B cell (primary cell): ENCODE data around the gene GUCY1A1. TPM values are rescaled to one million over a fixed set of nuclear protein-coding genes. Genes with fewer than 3 reads are reported as not detected.
A peak's percentile ranks its signal among the peaks of the same experiment; 100 is the strongest.

Source experiments
- ATAC-seq: fragments of 200-7000 bp; cut with Tn5 transposase; one replicate; pipeline ENCODE4 v1.10.0; 2021; ENCODE audit warnings: low read depth, mild to moderate bottlenecking, moderate number of reproducible peaks, moderate library complexity
- CTCF ChIA-PET: fragments of 350-600 bp; sonication (Branson Sonifier 250); formaldehyde crosslinking; loops from one replicate; lab custom pipeline; 2021; ENCODE audit warnings: antibody characterized with exemption, inconsistent platforms; lab: Charles Lee
- POLR2A ChIA-PET: fragments of 350-600 bp; sonication (Branson Sonifier 250); formaldehyde crosslinking; loops from one replicate; lab custom pipeline; 2021; ENCODE audit warnings: antibody characterized with exemption; lab: Charles Lee
- DNase-seq: peaks from one replicate; pipeline ENCODE4 v3.0.0; 2013
- H2AFZ ChIP-seq: 2 replicates; pipeline ENCODE4 v1.6.1; 2012; ENCODE audit warnings: mild to moderate bottlenecking, low read depth, low read length; ENCODE audit not compliant: insufficient read depth, poor library complexity, severe bottlenecking
- H3K27ac ChIP-seq, 2 donors: 1 replicate in 1 of 2; 2 replicates in 1 of 2; pipeline ENCODE4 v1.5.1; 2012 to 2013; ENCODE audit warnings: low read length in 2 of 2, mild to moderate bottlenecking in 2 of 2, moderate library complexity in 1 of 2
- H3K27me3 ChIP-seq, 4 experiments: fragments of 200-600 bp in 1 of 4; sonication (generic) in 1 of 4; replicated peaks in 1 of 4; 1 replicate in 2 of 4; 2 replicates in 2 of 4; pipeline versions ENCODE4 v1.6.1 to v1.7.0; 2013 to 2016; ENCODE audit warnings: low read length in 3 of 4, mild to moderate bottlenecking in 2 of 4, mixed read lengths in 1 of 4, moderate library complexity in 1 of 4; ENCODE audit not compliant: insufficient read depth in 4 of 4, control insufficient read depth in 3 of 4; ENCODE audit errors: control extremely low read depth in 1 of 4
- H3K36me3 ChIP-seq, 2 experiments: replicated peaks in 1 of 2; 1 replicate in 1 of 2; 2 replicates in 1 of 2; pipeline versions ENCODE4 v1.6.1 to v1.7.1; 2013; ENCODE audit warnings: low read length in 1 of 2; ENCODE audit not compliant: insufficient read depth in 2 of 2, control insufficient read depth in 1 of 2; ENCODE audit errors: control extremely low read depth in 1 of 2, extremely low read depth in 1 of 2
- H3K4me1 ChIP-seq, 2 donors: fragments of 200-600 bp in 1 of 2; sonication (generic) in 1 of 2; 1 replicate in 1 of 2; 2 replicates in 1 of 2; pipeline versions ENCODE4 v1.5.1 to v1.6.1; 2013 to 2017; ENCODE audit warnings: low read length in 2 of 2; ENCODE audit not compliant: control insufficient read depth in 2 of 2, insufficient read depth in 2 of 2
- H3K4me2 ChIP-seq: replicated peaks from 2 replicates; pipeline ENCODE3; 2012; ENCODE audit warnings: mild to moderate bottlenecking, low read depth, low read length; ENCODE audit not compliant: poor library complexity, severe bottlenecking
- H3K4me3 ChIP-seq, 5 experiments: fragments of 200-600 bp in 1 of 5; sonication (generic) in 1 of 5; 1 replicate in 3 of 5; 2 replicates in 2 of 5; pipeline versions ENCODE4 v1.5.1 to v1.7.0; 2011 to 2016; ENCODE audit warnings: low read length in 4 of 5, mild to moderate bottlenecking in 4 of 5, low read depth in 2 of 5, control low read depth in 1 of 5, moderate library complexity in 1 of 5; ENCODE audit not compliant: insufficient read depth in 1 of 5; ENCODE audit errors: control extremely low read depth in 1 of 5, extremely low read depth in 1 of 5
- H3K79me2 ChIP-seq: fragments of 200-600 bp; sonication (generic); one replicate; pipeline ENCODE4 v1.6.0; 2016; ENCODE audit warnings: low read length; ENCODE audit not compliant: control insufficient read depth, insufficient read depth
- H3K9ac ChIP-seq: fragments of 200-600 bp; sonication (generic); 2 replicates; pipeline ENCODE4 v1.6.1; 2017; ENCODE audit warnings: mild to moderate bottlenecking, low read length, moderate library complexity
- H3K9me3 ChIP-seq, 3 donors: one replicate each; pipeline versions ENCODE4 v1.6.1 to v1.7.1; 2013; ENCODE audit warnings: low read length in 2 of 3; ENCODE audit not compliant: control insufficient read depth in 2 of 3, insufficient read depth in 1 of 3; ENCODE audit errors: control extremely low read depth in 1 of 3
- H4K20me1 ChIP-seq: 2 replicates; pipeline ENCODE4 v1.6.0; 2012; ENCODE audit warnings: mild to moderate bottlenecking, low read length; ENCODE audit not compliant: insufficient read depth, control insufficient read depth, poor library complexity, severe bottlenecking
- H3K27ac Mint-ChIP-seq: one replicate; pipeline ENCODE4 v1.8.0; 2021; ENCODE audit warnings: mixed read lengths
- H3K27me3 Mint-ChIP-seq: one replicate; pipeline ENCODE4 v1.8.0; 2021; ENCODE audit warnings: mixed read lengths
- H3K4me1 Mint-ChIP-seq: one replicate; pipeline ENCODE4 v1.8.0; 2021; ENCODE audit warnings: mixed read lengths
- H3K4me3 Mint-ChIP-seq: one replicate; pipeline ENCODE4 v1.8.0; 2021; ENCODE audit warnings: mixed read lengths
- H3K9me3 Mint-ChIP-seq: one replicate; pipeline ENCODE4 v1.8.0; 2022; ENCODE audit warnings: mixed read lengths; ENCODE audit not compliant: insufficient read depth
- CTCF ChIP-seq: fragments of 200-600 bp; IDR thresholded peaks from one replicate; pipeline ENCODE4 v1.8.0; 2022; ENCODE audit warnings: antibody characterized with exemption, mild to moderate bottlenecking
- EZH2 ChIP-seq: IDR thresholded peaks from 2 replicates; pipeline ENCODE4 v1.6.1; 2012; ENCODE audit warnings: borderline replicate concordance, low read depth, mild to moderate bottlenecking, moderate library complexity, low read length; ENCODE audit not compliant: insufficient read depth, poor library complexity, severe bottlenecking
- WGBS: methylation state at CpG from one replicate; pipeline ENCODE4 v1.1.5; 2013; ENCODE audit warnings: missing lambda C conversion rate; ENCODE audit not compliant: insufficient coverage; 5-methylcytosine and 5-hydroxymethylcytosine counted together
- intact Hi-C: fragments of 100-400 bp; cut with micrococcal nuclease; formaldehyde crosslinking; loops from one replicate; pipeline ENCODE4 v1.10.0; 2022
- polyA plus RNA-seq: library from polyadenylated mRNA; depleted of rRNA; stranded (reverse); fragments of >200 nt; gene quantifications from 2 replicates; pipeline ENCODE4 v1.2.3, GENCODE V29; 2012
- total RNA-seq, 2 donors: library from RNA; stranded (reverse); fragments of 120-200 nt in 1 of 2; gene quantifications; 1 replicate in 1 of 2; 2 replicates in 1 of 2; pipeline versions ENCODE4 v1.2.3 to v1.2.4, GENCODE V29; 2013 to 2022

The GUCY1A1 gene
- total and polyA plus RNA-seq, 2 donors (not counting 1 experiment from before 2014, with no cell fraction given) = 0.12 to 0.25 TPM

DNA sequence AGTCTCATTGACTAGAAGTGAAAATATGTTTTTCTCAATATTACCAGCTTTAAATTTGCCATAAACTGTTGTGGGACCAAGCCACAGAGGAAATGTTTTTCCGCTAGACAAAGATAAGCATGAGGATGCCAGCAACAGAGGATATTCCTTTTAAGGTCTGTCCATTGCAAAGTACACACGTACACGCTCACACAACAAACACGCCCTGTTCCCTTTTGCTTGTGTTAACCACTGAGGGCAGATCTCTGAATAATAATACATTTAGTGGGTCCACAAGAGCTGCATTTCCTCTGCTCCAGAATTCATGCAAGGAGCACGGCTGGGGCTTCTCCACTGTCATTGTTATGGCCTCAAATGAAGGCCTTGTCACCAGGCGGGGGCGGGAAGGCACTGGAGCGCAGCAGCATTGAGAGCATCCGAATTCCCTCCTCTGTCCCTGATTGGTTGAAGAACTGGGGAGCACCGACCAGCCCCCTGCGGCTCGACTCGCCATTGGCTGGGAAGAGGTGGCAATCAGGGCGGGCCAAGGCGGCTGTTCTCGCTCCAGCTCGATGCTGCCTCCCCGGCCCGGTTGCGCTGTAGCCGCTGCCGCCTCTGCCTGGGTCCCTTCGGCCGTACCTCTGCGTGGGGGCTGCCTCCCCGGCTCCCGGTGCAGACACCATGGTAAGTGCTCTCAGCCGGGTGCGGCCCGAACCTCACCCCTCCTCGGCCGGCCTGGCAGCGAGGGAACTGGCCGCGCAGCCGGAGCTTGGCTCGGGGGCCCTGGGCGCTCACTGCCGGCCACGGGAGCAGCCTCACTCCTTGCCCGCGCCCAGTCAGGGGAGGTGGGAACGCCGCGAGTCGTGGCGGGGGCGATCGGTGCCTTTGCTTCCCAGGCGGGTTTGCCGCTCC, 92.1 kb downstream of the GUCY1A1 start, which contains the start of gene GUCY1B1:
GUCY1B1 (plus strand) TSS at position 541 of the 891 bp plus-strand sequence; CDS start at position 661, 120 bp downstream.
- H2AFZ ChIP-seq = peak within 1 kb of the TSS; percentile 90
- ChIA-PET CTCF (interaction anchor here (0.9 kb wide), 1 partner anchor 195 kb away, joined by 3 read pairs; the partner anchor contains the start of gene CTSO), POLR2A (no interaction called here)
- H3K9ac ChIP-seq = peak within 1 kb of the TSS; percentile 71
- peak within 1 kb of the TSS in 1 of 2 donors; percentile 51 for H3K27ac ChIP-seq
- H3K79me2 ChIP-seq = no peaks in the 10 kb centered on the region
- intact Hi-C loops = loop anchor here (2.0 kb wide), 1 partner anchor 382 kb away; the partner anchor contains the start of gene MAP9
- peak within 1 kb of the TSS; percentile 53 to 67 (median 65) for H3K4me3 ChIP-seq
- no peaks in the 10 kb centered on the region for H4K20me1 ChIP-seq
- H3K27me3 ChIP-seq = peaks cover 0 to 5% (median 2%) of the 10 kb centered on the region in 4 experiments
- H3K36me3 ChIP-seq = no peaks in the 10 kb centered on the region
- H3K4me1 ChIP-seq = peaks cover 3 to 11% of the 10 kb centered on the region in 2 donors
- WGBS = 3% methylated on average over 48 of the region's 51 CpGs
- Mint-ChIP-seq H3K27me3 (peaks cover 24% of the 10 kb centered on the region), H3K27ac (peak within 1 kb of the TSS; percentile 75), H3K4me1 (peaks cover 10% of the 10 kb centered on the region), H3K9me3 (no peaks in the 10 kb centered on the region), H3K4me3 (peak within 1 kb of the TSS; percentile 82)
- peak within 1 kb of the TSS; percentile 93 for H3K4me2 ChIP-seq
- DNase-seq (peak; percentile 91), ATAC-seq (peak; percentile 97)
- TF ChIP-seq EZH2 (no peak), CTCF (no peak)
- H3K9me3 ChIP-seq = peaks cover 0 to 1% (median 0%) of the 10 kb centered on the region in 3 donors
